GM04504 (cell line): Measurements from ENCODE around the gene GPAM.

ENCODE experiments used
- DNase-seq: peaks from one replicate; pipeline ENCODE4 v3.0.0-alpha.2; 2012; ENCODE audit warnings: low read depth

The GPAM gene

GRCh38 chr10:112182784-112183328, 709 bp downstream of the GPAM start:
- no peak for DNase-seq

DNA sequence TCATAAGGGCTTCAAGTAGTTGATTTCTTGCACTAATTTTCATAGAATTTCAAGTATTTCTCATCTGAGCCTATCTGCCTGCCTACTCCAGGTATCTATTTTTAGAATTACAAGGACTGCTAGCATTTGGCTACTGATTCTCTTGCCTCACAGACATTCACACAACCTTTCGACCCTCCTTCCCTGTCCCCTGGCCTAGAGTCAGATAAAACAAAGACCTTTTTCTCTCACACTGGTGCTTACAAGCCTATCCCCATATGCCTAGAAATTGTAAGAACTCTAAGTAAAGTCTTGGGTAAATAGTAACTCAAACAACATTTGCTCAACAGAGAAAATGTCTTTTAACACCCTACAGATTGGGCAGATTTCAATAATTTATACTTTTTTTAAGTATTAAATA, 6.3 kb downstream of the GPAM start:
- no peak for DNase-seq

DNA sequence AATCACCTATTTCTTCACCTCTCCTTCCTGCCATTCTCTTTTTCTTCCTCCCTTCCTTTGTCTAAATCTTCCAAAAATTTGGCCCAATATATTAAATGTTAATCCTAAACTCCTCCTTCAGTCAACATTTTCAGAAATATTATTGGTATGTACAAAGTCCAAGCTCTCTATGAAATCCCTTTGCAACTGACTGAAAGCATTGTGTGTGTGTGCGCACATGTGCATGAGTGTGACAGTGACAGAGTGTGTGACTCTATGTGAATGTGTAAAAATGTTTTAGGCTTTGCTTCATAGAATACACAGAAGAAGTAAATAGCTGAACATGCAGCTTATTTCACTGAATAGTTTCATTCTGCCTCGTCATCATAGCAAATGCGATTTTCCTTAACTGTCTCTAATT, 7.0 kb downstream of the GPAM start:
- DNase-seq: no peak

DNA sequence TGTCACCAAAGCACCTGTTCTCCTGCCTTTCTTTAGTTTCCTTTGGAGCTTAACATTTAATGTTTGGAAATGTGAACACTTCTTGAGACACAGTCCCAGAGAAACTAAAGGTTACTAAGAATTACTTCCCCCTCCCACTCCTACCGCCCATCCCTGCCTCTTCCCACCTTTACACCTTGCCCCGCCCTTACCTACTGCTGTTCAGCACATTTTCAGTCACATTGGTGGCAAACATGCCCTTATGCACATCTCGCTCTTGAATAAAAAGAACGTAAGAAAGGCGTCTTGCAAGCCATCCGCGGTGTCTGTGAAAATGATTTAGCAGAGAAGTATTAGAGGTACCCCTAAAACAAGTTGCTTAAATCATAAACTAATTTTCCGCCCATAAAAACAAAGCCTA, 8.2 kb downstream of the GPAM start:
- no peak for DNase-seq

DNA sequence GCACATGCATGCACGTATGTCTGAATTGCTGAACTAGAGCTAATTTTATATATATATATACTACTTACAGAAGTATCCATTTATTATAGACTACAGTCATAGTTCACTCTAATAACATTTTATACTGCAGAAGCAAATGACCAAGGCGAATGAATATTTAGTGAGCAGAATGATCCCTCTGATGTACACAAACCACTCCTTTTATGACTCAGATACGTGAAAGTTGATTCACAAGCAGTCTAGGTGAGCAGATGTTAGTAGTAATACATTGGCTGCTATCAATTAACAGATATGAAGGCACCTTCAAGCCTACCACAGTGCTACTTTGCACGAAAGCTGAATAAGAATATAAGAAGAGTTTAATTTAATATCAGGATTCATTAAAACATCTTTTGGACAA, 10.4 kb downstream of the GPAM start:
- DNase-seq: no peak

GRCh38 chr10:112168733-112169132, 14.8 kb downstream of the GPAM start:
- no peak for DNase-seq

- DNase-seq: no peak
Measured at GRCh38 chr10:112166800-112167199, 16.8 kb downstream of the GPAM start.

DNA sequence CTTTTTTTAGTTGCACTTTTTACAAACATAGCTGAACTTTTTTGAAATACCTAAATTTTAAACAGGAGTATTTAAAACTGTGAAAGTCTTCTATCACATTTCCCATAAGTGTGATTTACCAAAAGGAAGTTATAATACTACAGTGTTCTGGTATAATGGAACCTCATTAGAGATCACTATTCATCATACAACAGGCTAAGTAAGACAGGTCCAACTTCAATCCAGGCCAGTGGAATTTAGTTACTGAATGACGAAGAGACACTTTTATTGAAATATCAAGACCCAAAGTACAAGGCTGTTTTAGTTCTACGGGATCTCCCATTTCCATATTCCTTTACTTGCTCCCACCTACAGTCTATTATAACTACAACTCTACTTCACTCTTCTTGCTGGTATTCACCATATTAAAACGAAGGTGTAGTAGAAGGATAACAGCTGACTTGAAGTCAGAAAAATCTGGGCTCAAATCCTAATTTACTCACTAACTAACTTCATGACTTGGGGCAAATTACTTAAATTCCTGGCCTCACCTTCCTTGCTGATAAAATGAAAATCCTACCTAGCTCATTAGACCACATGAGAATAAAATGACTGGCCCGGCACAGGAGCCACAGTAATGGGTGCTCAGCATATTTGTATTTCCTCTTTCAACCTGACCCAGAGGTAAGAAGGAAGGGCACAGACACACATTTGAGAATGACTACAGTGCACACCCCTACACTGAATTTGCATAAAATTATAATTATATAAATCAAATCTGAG, 21.6 kb downstream of the GPAM start:
- no peak for DNase-seq

GRCh38 chr10:112160834-112161233, 22.7 kb downstream of the GPAM start:
- DNase-seq: no peak

DNA sequence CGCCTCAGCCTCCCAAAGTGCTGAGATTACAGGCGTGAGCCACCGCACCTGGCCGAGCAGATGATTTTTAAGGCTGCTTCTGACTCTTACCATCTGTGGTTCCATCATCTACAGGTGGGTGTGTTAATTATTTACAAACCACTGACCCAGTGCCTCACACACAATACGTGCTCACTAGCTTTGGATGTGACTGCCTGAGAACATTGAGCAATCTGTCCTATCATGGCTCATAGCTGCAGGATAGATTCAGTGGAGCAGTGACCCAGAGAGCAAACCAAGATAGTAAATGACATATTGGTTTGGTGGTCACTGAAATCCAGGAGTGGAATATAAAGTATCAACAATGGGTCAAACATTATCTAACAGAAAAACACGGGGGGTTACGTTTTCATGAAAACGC, 24.1 kb downstream of the GPAM start:
- no peak for DNase-seq

DNA sequence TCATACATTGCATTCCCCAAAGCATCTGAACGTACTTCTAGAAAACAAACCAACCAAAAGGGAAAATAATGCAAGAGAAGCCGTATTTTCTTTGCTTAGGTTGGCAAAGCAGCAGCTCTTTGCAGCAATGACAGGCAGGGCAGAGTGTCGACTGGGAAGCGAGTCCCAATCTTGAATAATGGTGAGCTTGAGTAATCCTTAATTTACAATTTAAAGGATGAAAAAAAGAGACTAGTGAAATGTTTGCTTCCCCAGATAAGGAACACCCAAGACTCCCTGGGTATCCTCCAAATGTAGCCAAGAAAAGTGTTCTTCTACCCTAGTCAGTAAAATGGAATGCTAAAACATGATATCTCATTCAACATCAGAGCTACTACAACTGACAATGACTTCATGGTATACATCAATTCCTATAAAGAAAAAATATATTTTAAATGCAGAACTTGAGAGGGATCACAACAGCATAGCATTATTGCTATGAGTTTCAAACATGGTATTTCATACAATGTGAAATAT, 32.0 kb downstream of the GPAM start:
- no peak for DNase-seq

DNA sequence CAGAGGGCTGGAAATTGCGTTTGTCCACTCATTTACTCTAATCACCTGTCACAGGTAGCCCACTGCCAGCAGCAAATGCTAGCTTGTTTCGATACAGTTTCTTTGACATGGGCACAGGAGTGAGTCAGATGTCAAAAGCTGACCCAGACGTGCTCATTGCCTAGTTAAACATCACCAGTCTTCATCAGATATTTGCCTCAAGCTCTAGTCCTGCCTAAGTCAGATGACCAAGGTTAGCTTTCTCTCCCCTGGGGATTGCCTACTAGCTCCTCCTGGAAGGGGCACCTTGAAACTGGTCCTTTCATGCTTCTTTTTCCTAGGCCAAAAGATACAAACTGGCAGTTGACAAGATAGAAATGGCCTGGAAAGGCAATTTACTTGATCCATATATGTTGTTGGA, 35.2 kb downstream of the GPAM start:
- DNase-seq: no peak

- DNase-seq: no peak
Measured at GRCh38 chr10:112146799-112147198, 36.8 kb downstream of the GPAM start.

DNA sequence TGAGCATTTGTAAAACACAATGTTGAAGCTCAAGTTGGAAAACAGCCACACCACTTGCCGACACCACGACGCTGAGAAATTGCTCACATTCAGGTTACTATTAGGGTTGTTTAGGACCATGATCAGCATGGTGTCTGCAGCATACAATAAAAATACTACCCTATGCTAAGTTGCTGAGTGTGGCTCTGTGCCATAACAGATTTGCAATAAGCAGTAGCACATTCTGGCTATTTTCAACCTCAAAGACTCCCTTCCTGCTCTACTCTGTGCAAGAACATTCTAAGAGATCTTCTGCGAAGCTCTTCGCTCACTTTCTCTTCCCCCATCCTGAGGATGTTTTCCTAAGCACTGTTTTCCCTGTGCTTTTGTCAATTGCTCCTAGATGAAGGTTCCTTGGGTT, 38.3 kb downstream of the GPAM start:
- no peak for DNase-seq

DNA sequence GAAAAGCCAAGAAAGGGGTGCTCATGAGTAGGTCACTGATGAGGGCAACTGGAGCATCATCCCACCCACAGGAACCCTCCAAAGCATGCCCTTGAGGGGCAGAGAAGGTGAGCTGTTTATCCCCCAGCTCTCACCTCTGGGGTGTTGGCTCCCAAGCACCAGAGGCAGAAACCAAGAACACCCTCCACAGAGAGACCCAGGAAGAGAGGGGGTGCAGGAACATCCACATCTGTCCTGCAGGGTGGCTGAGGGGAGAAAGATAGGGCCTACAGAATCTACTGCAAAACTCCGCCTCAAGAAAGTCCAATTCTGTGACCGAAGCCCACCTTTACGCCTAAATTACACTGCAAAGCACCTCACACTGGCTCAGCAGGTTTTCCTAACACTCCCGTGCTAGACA, 40.1 kb downstream of the GPAM start:
- no peak for DNase-seq

- no peak for DNase-seq
Measured at GRCh38 chr10:112141292-112141691, 42.3 kb downstream of the GPAM start.

DNA sequence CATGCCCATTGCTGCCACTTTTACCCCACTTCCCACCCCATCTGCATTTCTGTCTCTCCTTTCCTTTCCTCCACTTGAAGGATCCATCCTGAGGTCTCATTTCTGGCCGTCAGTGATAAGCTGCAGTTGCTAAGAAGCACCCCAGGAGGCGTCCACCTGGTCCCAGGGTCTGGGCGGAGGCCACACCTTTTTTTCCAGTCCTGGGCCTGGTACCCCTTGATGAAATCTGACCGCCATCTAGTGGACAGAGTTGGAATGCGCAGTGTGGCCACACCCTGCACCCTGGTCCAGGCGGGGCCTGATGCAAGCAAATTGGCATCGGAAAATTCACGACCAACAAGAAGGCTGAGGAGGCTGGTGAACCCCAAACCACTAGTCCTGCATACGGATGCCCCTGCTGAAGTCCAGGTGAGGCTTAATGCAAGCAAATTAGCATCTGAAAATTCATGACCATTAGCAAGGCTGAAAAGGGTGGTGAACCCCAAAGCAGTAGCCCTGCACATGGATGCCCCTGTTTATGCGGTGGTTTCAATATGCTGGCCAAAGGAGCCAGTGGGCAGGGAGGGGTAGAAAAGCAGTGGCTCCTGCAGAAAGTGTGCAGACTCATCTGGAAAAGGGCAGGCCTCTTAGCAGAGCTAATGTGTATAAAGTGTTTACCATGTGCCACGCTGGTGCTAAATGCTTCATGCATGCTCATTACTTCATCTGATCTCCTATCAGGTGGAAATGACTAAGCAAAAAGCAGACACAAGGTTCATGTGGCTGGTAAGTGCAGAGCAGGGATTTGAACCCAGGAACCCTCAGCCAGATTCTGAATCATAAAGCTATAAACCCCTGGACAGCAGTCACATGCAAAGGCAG, 43.2 kb downstream of the GPAM start:
- DNase-seq: peak; percentile 29

DNA sequence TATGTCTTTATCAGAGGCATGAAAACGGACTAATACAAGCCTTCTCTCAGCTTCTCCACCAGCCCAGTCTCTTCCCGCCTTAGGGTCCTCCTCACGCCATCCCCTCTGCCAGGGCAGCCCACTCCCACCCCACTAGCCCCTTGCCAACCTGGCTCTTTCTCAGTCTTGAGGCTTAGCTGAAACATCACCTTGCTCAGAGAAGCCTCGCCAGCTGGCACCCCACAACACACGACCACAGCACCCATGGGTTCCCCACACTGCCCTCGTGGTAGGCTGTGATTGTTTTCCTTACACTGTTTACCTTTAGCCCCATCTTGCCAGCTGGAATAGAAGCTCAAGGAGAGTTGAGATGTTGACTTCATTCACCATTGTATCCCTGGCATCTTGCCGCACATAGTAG, 44.4 kb downstream of the GPAM start:
- no peak for DNase-seq

DNA sequence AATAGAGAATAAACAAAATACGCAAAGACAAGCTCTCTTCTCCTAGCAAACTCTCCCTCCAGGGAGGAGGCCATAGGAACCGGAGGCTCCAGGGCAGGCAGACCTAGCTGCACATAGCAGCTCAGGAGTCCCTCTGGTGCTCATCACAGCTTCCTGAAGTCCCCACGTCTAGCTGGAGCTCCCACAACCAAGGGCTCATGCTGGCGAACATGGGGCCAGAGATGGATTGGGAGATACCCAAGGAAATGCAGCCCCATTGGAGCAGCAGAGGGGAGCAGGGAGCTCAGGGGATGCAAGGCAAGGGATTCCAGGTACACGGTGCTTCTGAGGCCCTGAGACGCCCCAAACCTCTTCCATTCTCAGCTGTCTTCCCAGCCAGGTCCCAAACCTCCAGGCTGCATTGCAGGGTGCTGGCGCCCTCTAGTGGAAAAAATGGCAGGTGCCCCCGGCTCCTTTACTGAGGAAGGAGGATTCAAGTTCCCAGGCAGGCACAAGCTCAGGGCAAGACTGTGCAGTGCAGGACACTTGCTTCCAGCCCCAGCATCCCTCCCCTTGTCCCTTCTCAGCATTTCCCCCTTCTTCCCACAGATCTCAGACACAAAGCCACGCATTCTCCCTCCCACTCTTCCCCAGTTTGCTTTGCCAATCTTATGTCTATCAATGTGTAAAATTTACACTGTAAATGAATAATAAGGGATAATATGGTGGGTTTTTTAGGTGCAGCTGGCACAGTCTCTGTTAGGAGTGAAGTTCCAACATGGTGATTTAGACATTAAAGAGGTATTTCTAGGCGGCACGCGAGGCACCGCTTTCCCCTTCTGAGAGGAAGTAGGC, 46.2 kb downstream of the GPAM start:
- DNase-seq: peak; percentile 24

GRCh38 chr10:112136486-112137153, 46.9 kb downstream of the GPAM start:
- no peak for DNase-seq

DNA sequence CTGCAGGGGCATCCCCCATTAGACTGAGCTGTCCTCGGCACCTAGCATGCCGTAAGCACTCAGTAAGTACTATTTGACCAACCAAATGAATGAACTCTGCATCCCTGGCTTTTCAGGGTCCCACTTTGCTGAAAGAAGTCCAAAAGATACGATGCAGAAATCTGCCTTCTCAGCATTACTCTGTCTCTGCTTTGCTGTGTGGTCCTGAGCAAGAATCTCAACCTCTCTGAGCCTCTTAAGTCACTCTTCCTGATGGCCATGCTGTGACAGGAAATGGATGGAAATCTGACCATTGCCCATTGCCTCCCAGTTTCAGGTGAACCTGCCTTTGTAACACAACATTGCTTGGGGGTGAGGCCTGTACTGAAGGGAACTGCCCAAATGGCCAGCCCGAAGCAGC, 48.0 kb downstream of the GPAM start:
- DNase-seq: no peak

GRCh38 chr10:112132435-112132834, 51.1 kb downstream of the GPAM start:
- no peak for DNase-seq
